Skeletal muscle satellite cell (primary cell): ENCODE data around the gene NKAIN1.
"Not testable (repeated sequence)": the region's sequence is repeated elsewhere in the genome, so short reads cannot be mapped to it uniquely, and the experiment has no call there.

Source experiments
- H3K27me3 ChIP-seq: 2 replicates; pipeline ENCODE4 v1.7.0; 2013; ENCODE audit warnings: low read length; ENCODE audit not compliant: control insufficient read depth, insufficient read depth
- H3K36me3 ChIP-seq: 2 replicates; pipeline ENCODE4 v1.7.0; 2013; ENCODE audit warnings: mild to moderate bottlenecking, control low read depth, low read length; ENCODE audit not compliant: insufficient read depth
- H3K4me1 ChIP-seq: 2 replicates; pipeline ENCODE4 v1.7.0; 2013; ENCODE audit warnings: low read length; ENCODE audit not compliant: control insufficient read depth, insufficient read depth
- H3K4me2 ChIP-seq: 2 replicates; pipeline ENCODE4 v1.7.0; 2013; ENCODE audit warnings: mild to moderate bottlenecking, low read length
- H3K4me3 ChIP-seq: 2 replicates; pipeline ENCODE4 v1.7.0; 2013; ENCODE audit warnings: low read length
- H3K9ac ChIP-seq: 2 replicates; pipeline ENCODE4 v1.7.0; 2013; ENCODE audit warnings: mild to moderate bottlenecking, low read depth, low read length, moderate library complexity
- H3K9me3 ChIP-seq: replicated peaks from 2 replicates; pipeline ENCODE4 v1.7.0; 2013; ENCODE audit warnings: mild to moderate bottlenecking, control low read depth, low read length

NKAIN1 gene

GRCh38 chr1:31195267-31195666, 44.4 kb downstream of the NKAIN1 start:
- not testable (repeated sequence) for H3K4me2 ChIP-seq, H3K9ac ChIP-seq, H3K36me3 ChIP-seq, H3K4me1 ChIP-seq, H3K9me3 ChIP-seq, H3K4me3 ChIP-seq
- H3K27me3 ChIP-seq: peaks cover 23% of the 10 kb centered on the region

- H3K4me1 ChIP-seq: no peaks in the 10 kb centered on the region
Measured at GRCh38 chr1:31193729-31194128, 46.0 kb downstream of the NKAIN1 start.

GRCh38 chr1:31191281-31191680, 48.4 kb downstream of the NKAIN1 start:
- Histone ChIP-seq H3K4me1 (no peaks in the 10 kb centered on the region), H3K9ac (no peak overlapping the region), H3K27me3 (peaks cover 38% of the 10 kb centered on the region), H3K4me3 (no peak overlapping the region), H3K36me3 (no peaks in the 10 kb centered on the region), H3K4me2 (no peak overlapping the region), H3K9me3 (no peaks in the 10 kb centered on the region)

More at GRCh38 chr1:31193729-31194128, 46.0 kb downstream of the NKAIN1 start:
- Histone ChIP-seq H3K36me3 (no peaks in the 10 kb centered on the region), H3K4me2 (no peak overlapping the region), H3K4me3 (no peak overlapping the region), H3K9ac (no peak overlapping the region), H3K27me3 (peaks cover 16% of the 10 kb centered on the region), H3K9me3 (no peaks in the 10 kb centered on the region)

GRCh38 chr1:31189696-31190674, 49.7 kb downstream of the NKAIN1 start:
- Histone ChIP-seq H3K4me3 (no peak overlapping the region), H3K4me2 (no peak overlapping the region), H3K4me1 (no peaks in the 10 kb centered on the region), H3K9me3 (no peaks in the 10 kb centered on the region), H3K27me3 (peaks cover 38% of the 10 kb centered on the region), H3K36me3 (no peaks in the 10 kb centered on the region), H3K9ac (no peak overlapping the region)

GRCh38 chr1:31183927-31184554, 55.6 kb downstream of the NKAIN1 start:
- H3K4me2 ChIP-seq: no peak overlapping the region
- no peaks in the 10 kb centered on the region for H3K36me3 ChIP-seq
- H3K9me3 ChIP-seq: no peaks in the 10 kb centered on the region
- peaks cover 36% of the 10 kb centered on the region for H3K27me3 ChIP-seq
- H3K4me3 ChIP-seq: no peak overlapping the region
- peaks cover 7% of the 10 kb centered on the region for H3K4me1 ChIP-seq
- H3K9ac ChIP-seq: no peak overlapping the region

GRCh38 chr1:31183126-31183525, 56.6 kb downstream of the NKAIN1 start:
- H3K9me3 ChIP-seq: no peaks in the 10 kb centered on the region
- no peaks in the 10 kb centered on the region for H3K36me3 ChIP-seq

GRCh38 chr1:31182352-31182751, 57.3 kb downstream of the NKAIN1 start:
- Histone ChIP-seq H3K9ac (no peak overlapping the region), H3K4me1 (peaks cover 7% of the 10 kb centered on the region), H3K9me3 (no peaks in the 10 kb centered on the region), H3K36me3 (no peaks in the 10 kb centered on the region), H3K27me3 (peaks cover 27% of the 10 kb centered on the region), H3K4me3 (peak overlapping the region; percentile 58), H3K4me2 (peak overlapping the region; percentile 78)

More at GRCh38 chr1:31183126-31183525, 56.6 kb downstream of the NKAIN1 start:
- H3K4me2 ChIP-seq: no peak overlapping the region
- no peak overlapping the region for H3K9ac ChIP-seq
- H3K4me3 ChIP-seq: no peak overlapping the region
- H3K4me1 ChIP-seq: peaks cover 7% of the 10 kb centered on the region
- peaks cover 33% of the 10 kb centered on the region for H3K27me3 ChIP-seq

GRCh38 chr1:31181515-31182343, 58.0 kb downstream of the NKAIN1 start:
- Histone ChIP-seq H3K9me3 (no peaks in the 10 kb centered on the region), H3K4me1 (peaks cover 7% of the 10 kb centered on the region), H3K27me3 (peaks cover 21% of the 10 kb centered on the region), H3K9ac (no peak overlapping the region), H3K4me2 (peak overlapping the region; percentile 78), H3K36me3 (no peaks in the 10 kb centered on the region), H3K4me3 (peak overlapping the region; percentile 58)

- no peak overlapping the region for H3K9ac ChIP-seq
- no peaks in the 10 kb centered on the region for H3K36me3 ChIP-seq
- no peaks in the 10 kb centered on the region for H3K9me3 ChIP-seq
- no peak overlapping the region for H3K4me3 ChIP-seq
- no peak overlapping the region for H3K4me2 ChIP-seq
- H3K4me1 ChIP-seq: peaks cover 7% of the 10 kb centered on the region
- peaks cover 17% of the 10 kb centered on the region for H3K27me3 ChIP-seq
Measured at GRCh38 chr1:31180338-31180737, 59.3 kb downstream of the NKAIN1 start.

GRCh38 chr1:31176291-31176690, 63.4 kb downstream of the NKAIN1 start:
- not testable (repeated sequence) for H3K4me2 ChIP-seq, H3K4me3 ChIP-seq, H3K36me3 ChIP-seq, H3K9me3 ChIP-seq, H3K9ac ChIP-seq, H3K4me1 ChIP-seq
- peaks cover 17% of the 10 kb centered on the region for H3K27me3 ChIP-seq

- Histone ChIP-seq H3K9me3 (no peaks in the 10 kb centered on the region), H3K9ac (no peak overlapping the region), H3K27me3 (no peaks in the 10 kb centered on the region), H3K4me3 (no peak overlapping the region), H3K36me3 (no peaks in the 10 kb centered on the region), H3K4me1 (peaks cover 9% of the 10 kb centered on the region), H3K4me2 (no peak overlapping the region)
Measured at GRCh38 chr1:31170486-31170735, 69.3 kb downstream of the NKAIN1 start.
